Measurements from ENCODE around the gene DISC1. TPM values are rescaled to one million over a fixed set of nuclear protein-coding genes. Genes with fewer than 3 reads are reported as not detected.

DISC1 gene
- total RNA-seq, 1 experiment from 2014 or later = 1.8 TPM

DNA sequence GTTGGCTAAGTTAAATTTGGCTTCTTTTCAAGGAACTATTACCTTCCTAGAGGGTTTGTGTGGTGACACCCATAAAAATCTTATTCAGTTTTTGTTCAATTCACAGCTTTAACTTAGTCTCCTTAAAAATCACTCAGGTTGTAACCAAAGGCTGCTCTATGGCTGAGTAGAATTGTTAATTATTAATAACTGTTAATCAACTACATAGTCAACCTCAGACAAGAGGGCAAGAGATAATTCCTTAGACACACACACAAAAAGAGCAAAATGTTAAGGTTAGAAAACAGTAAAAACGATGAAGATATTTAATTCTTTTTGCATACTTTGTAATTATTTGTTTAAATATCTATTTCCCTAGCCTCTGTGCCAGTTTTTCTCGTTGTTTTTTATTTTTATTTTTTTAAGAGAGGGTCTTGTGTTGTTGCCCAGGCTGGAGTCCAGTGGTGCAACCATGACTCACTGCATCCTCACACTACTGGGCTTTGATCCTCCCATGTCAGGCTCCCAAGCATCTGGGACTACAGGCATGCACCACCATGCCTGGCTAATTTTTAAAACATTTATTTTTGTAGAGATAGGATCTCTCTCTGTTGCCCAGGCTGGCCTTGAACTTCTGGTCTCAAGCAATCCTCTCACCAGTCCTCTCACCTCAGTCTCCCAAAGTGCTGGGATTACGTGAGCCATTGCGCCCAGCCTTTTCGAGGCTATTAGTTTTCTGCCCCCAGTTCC, 215.2 kb downstream of the DISC1 start:
- ATAC-seq (peak; percentile 64), DNase-seq (ENCODE audit: low read depth, low spot score) (no peak)
- Histone ChIP-seq H3K9me3 (ENCODE audit: control insufficient read depth in 1 of 2, insufficient read depth in 1 of 2, low read depth in 1 of 2, low read length in 2 of 2) (no peaks in the 10 kb centered on the region), H3K4me1 (ENCODE audit: control insufficient read depth in 1 of 2, insufficient read depth in 2 of 2, low read length in 2 of 2) (peaks cover 0 to 7% of the 10 kb centered on the region in 2 experiments; a peak in 3 of 4 replicates), H3K36me3 (ENCODE audit: control insufficient read depth in 1 of 2, insufficient read depth in 2 of 2, low read length in 2 of 2) (no peaks in the 10 kb centered on the region), H3K79me2 (ENCODE audit: insufficient read depth, low read length) (no peaks in the 10 kb centered on the region), H3K4me2 (ENCODE audit: low read length) (peak overlapping the region; percentile 0; the same call in 1 of the 2 replicates), H4K20me1 (ENCODE audit: insufficient read depth) (no peaks in the 10 kb centered on the region), H3K27ac (ENCODE audit: low read depth, low read length) (no peak overlapping the region), H3K9ac (ENCODE audit: low read length) (no peak overlapping the region), H3K27me3 (ENCODE audit: insufficient read depth, low read length) (no peaks in the 10 kb centered on the region), H3K9me2 (ENCODE audit: insufficient read depth) (no peaks in the 10 kb centered on the region), H3K4me3 (replicated peaks in 1 of 2; ENCODE audit: low read depth in 1 of 2, low read length in 2 of 2) (no peak overlapping the region), H2AFZ (ENCODE audit: low read depth, low read length, poor library complexity, severe bottlenecking) (no peak overlapping the region)
- TF ChIP-seq, protein P1, sequence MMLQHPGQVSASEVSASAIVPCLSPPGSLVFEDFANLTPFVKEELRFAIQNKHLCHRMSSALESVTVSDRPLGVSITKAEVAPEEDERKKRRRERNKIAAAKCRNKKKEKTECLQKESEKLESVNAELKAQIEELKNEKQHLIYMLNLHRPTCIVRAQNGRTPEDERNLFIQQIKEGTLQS (IDR thresholded peaks at IDR 0.05) = no peak
- no peak for TF ChIP-seq POLR2A (IDR thresholded peaks at IDR 0.05; ENCODE audit: borderline replicate concordance, extremely low read depth, insufficient read depth, insufficient read length)
- no peak for TF ChIP-seq YY1 (IDR thresholded peaks at IDR 0.05; ENCODE audit: extremely low read depth, insufficient replicate concordance, low read depth, low read length)
- TF ChIP-seq EGR1 (IDR thresholded peaks at IDR 0.05; ENCODE audit: low read depth) = no peak
- TF ChIP-seq ZFX (IDR thresholded peaks at IDR 0.05) = no peak
- TF ChIP-seq RAD21 (IDR thresholded peaks at IDR 0.05; ENCODE audit: low read depth) = no peak
- TF ChIP-seq, protein P2, sequence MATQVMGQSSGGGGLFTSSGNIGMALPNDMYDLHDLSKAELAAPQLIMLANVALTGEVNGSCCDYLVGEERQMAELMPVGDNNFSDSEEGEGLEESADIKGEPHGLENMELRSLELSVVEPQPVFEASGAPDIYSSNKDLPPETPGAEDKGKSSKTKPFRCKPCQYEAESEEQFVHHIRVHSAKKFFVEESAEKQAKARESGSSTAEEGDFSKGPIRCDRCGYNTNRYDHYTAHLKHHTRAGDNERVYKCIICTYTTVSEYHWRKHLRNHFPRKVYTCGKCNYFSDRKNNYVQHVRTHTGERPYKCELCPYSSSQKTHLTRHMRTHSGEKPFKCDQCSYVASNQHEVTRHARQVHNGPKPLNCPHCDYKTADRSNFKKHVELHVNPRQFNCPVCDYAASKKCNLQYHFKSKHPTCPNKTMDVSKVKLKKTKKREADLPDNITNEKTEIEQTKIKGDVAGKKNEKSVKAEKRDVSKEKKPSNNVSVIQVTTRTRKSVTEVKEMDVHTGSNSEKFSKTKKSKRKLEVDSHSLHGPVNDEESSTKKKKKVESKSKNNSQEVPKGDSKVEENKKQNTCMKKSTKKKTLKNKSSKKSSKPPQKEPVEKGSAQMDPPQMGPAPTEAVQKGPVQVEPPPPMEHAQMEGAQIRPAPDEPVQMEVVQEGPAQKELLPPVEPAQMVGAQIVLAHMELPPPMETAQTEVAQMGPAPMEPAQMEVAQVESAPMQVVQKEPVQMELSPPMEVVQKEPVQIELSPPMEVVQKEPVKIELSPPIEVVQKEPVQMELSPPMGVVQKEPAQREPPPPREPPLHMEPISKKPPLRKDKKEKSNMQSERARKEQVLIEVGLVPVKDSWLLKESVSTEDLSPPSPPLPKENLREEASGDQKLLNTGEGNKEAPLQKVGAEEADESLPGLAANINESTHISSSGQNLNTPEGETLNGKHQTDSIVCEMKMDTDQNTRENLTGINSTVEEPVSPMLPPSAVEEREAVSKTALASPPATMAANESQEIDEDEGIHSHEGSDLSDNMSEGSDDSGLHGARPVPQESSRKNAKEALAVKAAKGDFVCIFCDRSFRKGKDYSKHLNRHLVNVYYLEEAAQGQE (IDR thresholded peaks at IDR 0.05; ENCODE audit: low read depth) = no peak
- TF ChIP-seq SP1 (IDR thresholded peaks at IDR 0.05; ENCODE audit: low read depth) = no peak
- TF ChIP-seq, protein P3, sequence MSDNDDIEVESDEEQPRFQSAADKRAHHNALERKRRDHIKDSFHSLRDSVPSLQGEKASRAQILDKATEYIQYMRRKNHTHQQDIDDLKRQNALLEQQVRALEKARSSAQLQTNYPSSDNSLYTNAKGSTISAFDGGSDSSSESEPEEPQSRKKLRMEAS (IDR thresholded peaks at IDR 0.05) = no peak
- intact Hi-C loops (cut with micrococcal nuclease) = no loop called here
- CTCF ChIA-PET = no interaction called here
- RAD21 ChIA-PET (ENCODE audit: low non-redundant PET in 1 of 2, low total read pairs in 2 of 2, uncharacterized antibody in 2 of 2, unreplicated experiment in 2 of 2) = no interaction called here
- POLR2A ChIA-PET = interaction anchor here (1.4 kb wide), 1 partner anchor 14 kb away, joined by 3 read pairs; no protein-coding TSS in a partner anchor
- BruUV-seq (replicated peaks) = no TSS peak
